H9 (cell line): ENCODE measurements around the gene SLC35A2. TPM values are rescaled to one million over a fixed set of nuclear protein-coding genes. Genes with fewer than 3 reads are reported as not detected.

Experiments
- DNase-seq: peaks from one replicate; pipeline ENCODE4 v3.0.0-alpha.2; 2017
- H2AFZ ChIP-seq: one replicate; pipeline ENCODE4 v1.6.1; 2013; ENCODE audit warnings: mild to moderate bottlenecking, low read length, control low read depth, moderate library complexity
- H2AK5ac ChIP-seq: 2 replicates; pipeline ENCODE4 v1.6.1; 2013; ENCODE audit warnings: low read length, control low read depth, mixed read lengths; ENCODE audit not compliant: insufficient read length
- H2BK120ac ChIP-seq: one replicate; pipeline ENCODE4 v1.6.1; 2013; ENCODE audit warnings: low read depth, mild to moderate bottlenecking, low read length, control low read depth, inconsistent platforms; ENCODE audit not compliant: poor library complexity, severe bottlenecking
- H2BK12ac ChIP-seq: 2 replicates; pipeline ENCODE4 v1.6.1; 2013; ENCODE audit warnings: low read length, control low read depth, mixed read lengths, low read depth; ENCODE audit not compliant: insufficient read length
- H2BK15ac ChIP-seq: 2 replicates; pipeline ENCODE4 v1.6.1; 2013; ENCODE audit warnings: low read depth, low read length, control low read depth
- H2BK20ac ChIP-seq: one replicate; pipeline ENCODE4 v1.6.1; 2013; ENCODE audit warnings: low read depth, mild to moderate bottlenecking, low read length, control low read depth, inconsistent platforms; ENCODE audit not compliant: poor library complexity, severe bottlenecking
- H2BK5ac ChIP-seq: 2 replicates; pipeline ENCODE4 v1.6.1; 2013; ENCODE audit warnings: low read length, control low read depth, mixed read lengths; ENCODE audit not compliant: insufficient read length
- H3K14ac ChIP-seq: 2 replicates; pipeline ENCODE4 v1.6.1; 2013; ENCODE audit warnings: low read length, control low read depth; ENCODE audit not compliant: insufficient read depth
- H3K18ac ChIP-seq: 2 replicates; pipeline ENCODE4 v1.6.1; 2013; ENCODE audit warnings: low read depth, mild to moderate bottlenecking, mixed read lengths, low read length, control low read depth; ENCODE audit not compliant: insufficient read length
- H3K23ac ChIP-seq: 2 replicates; pipeline ENCODE4 v1.6.1; 2013; ENCODE audit warnings: low read length, control low read depth, mixed read lengths, low read depth; ENCODE audit not compliant: insufficient read length
- H3K23me2 ChIP-seq: 2 replicates; pipeline ENCODE4 v1.6.1; 2013; ENCODE audit warnings: low read depth, mild to moderate bottlenecking, mixed read lengths, low read length, control low read depth; ENCODE audit not compliant: insufficient read length, poor library complexity, severe bottlenecking
- H3K27ac ChIP-seq: 2 replicates; pipeline ENCODE4 v1.5.1; 2013; ENCODE audit warnings: low read length, control low read depth, mixed read lengths, low read depth; ENCODE audit not compliant: insufficient read length
- H3K27me3 ChIP-seq: 2 replicates; pipeline ENCODE4 v1.6.1; 2013; ENCODE audit warnings: low read length, control low read depth, inconsistent platforms; ENCODE audit not compliant: insufficient read depth
- H3K4ac ChIP-seq: 2 replicates; pipeline ENCODE4 v1.6.1; 2013; ENCODE audit warnings: low read depth, mild to moderate bottlenecking, control low read depth, inconsistent platforms, low read length, moderate library complexity
- H3K4me1 ChIP-seq: 2 replicates; pipeline ENCODE4 v1.6.1; 2013; ENCODE audit warnings: low read length, control low read depth, inconsistent platforms; ENCODE audit not compliant: insufficient read depth
- H3K4me2 ChIP-seq: 2 replicates; pipeline ENCODE4 v1.6.1; 2013; ENCODE audit warnings: low read length, control low read depth, mixed read lengths; ENCODE audit not compliant: insufficient read length, insufficient read depth
- H3K56ac ChIP-seq: 2 replicates; pipeline ENCODE4 v1.6.1; 2013; ENCODE audit warnings: low read depth, mild to moderate bottlenecking, mixed read lengths, low read length, control low read depth; ENCODE audit not compliant: insufficient read length
- H3K79me1 ChIP-seq: 2 replicates; pipeline ENCODE4 v1.6.1; 2013; ENCODE audit warnings: low read depth, mild to moderate bottlenecking, moderate library complexity, low read length, control low read depth, inconsistent platforms; ENCODE audit not compliant: insufficient read depth, poor library complexity, severe bottlenecking
- H3K79me2 ChIP-seq: 2 replicates; pipeline ENCODE4 v1.6.1; 2013; ENCODE audit warnings: low read length, control low read depth, inconsistent platforms; ENCODE audit not compliant: insufficient read depth
- H3K9ac ChIP-seq: 2 replicates; pipeline ENCODE4 v1.6.1; 2013; ENCODE audit warnings: low read length, control low read depth, mixed read lengths; ENCODE audit not compliant: insufficient read length; ENCODE audit errors: extremely low read depth
- H3K9me3 ChIP-seq: one replicate; pipeline ENCODE4 v1.6.1; 2013; ENCODE audit warnings: low read depth, low read length, inconsistent platforms; ENCODE audit not compliant: control insufficient read depth
- H3T11ph ChIP-seq: one replicate; pipeline ENCODE4 v1.6.1; 2013; ENCODE audit warnings: mild to moderate bottlenecking, low read length, control low read depth, inconsistent platforms
- H4K20me1 ChIP-seq: one replicate; pipeline ENCODE4 v1.6.1; 2013; ENCODE audit not compliant: control insufficient read depth, insufficient read length, insufficient read depth
- H4K5ac ChIP-seq: 2 replicates; pipeline ENCODE4 v1.6.1; 2013; ENCODE audit warnings: low read depth, mild to moderate bottlenecking, mixed read lengths, low read length, control low read depth; ENCODE audit not compliant: insufficient read length
- H4K8ac ChIP-seq: replicated peaks from 2 replicates; pipeline ENCODE4 v1.6.1; 2013; ENCODE audit warnings: low read length, control low read depth, mixed read lengths, low read depth; ENCODE audit not compliant: insufficient read length
- H4K91ac ChIP-seq: 2 replicates; pipeline ENCODE4 v1.6.1; 2013; ENCODE audit warnings: low read depth, mild to moderate bottlenecking, moderate library complexity, mixed read lengths, low read length, control low read depth; ENCODE audit not compliant: insufficient read length
- H3K27ac Mint-ChIP-seq, 3 experiments: 2 replicates in 2 of 3; 3 replicates in 1 of 3; pipeline ENCODE4 v1.8.0; 2020 to 2021; ENCODE audit warnings: mixed read lengths in 3 of 3, mild to moderate bottlenecking in 1 of 3, moderate library complexity in 1 of 3
- H3K27me3 Mint-ChIP-seq: 2 replicates; pipeline ENCODE4 v1.8.0; 2021; ENCODE audit warnings: low read depth, mild to moderate bottlenecking, moderate library complexity, mixed read lengths
- H3K36me3 Mint-ChIP-seq, 3 experiments: 2 replicates in 2 of 3; 3 replicates in 1 of 3; pipeline ENCODE4 v1.8.0; 2020 to 2021; ENCODE audit warnings: low read depth in 3 of 3, mixed read lengths in 3 of 3; ENCODE audit not compliant: insufficient read depth in 1 of 3
- H3K4me1 Mint-ChIP-seq, 2 experiments: 2 replicates each; pipeline ENCODE4 v1.8.0; 2020; ENCODE audit warnings: mixed read lengths in 2 of 2
- H3K4me3 Mint-ChIP-seq, 2 experiments: 2 replicates in 1 of 2; 3 replicates in 1 of 2; pipeline ENCODE4 v1.8.0; 2020 to 2021; ENCODE audit warnings: mild to moderate bottlenecking in 2 of 2, mixed read lengths in 2 of 2, moderate library complexity in 1 of 2
- H3K9me3 Mint-ChIP-seq, 2 experiments: 2 replicates in 1 of 2; 3 replicates in 1 of 2; pipeline ENCODE4 v1.8.0; 2020; ENCODE audit warnings: mild to moderate bottlenecking in 2 of 2, mixed read lengths in 2 of 2, moderate library complexity in 1 of 2
- WGBS: extraction: QIAGEN DNeasy Blood & Tissue Kit; methylation state at CpG from one replicate; pipeline ENCODE4 v1.1.7; 2013; ENCODE audit warnings: missing lambda C conversion rate, low lambda C conversion rate, mixed read lengths; ENCODE audit not compliant: insufficient read length; ENCODE audit errors: extremely low coverage; 5-methylcytosine and 5-hydroxymethylcytosine counted together
- total RNA-seq: library from RNA; stranded (reverse); gene quantifications from 2 replicates; pipeline ENCODE4 v1.2.1, GENCODE V29; 2021
- TF ChIP-seq, protein P1 (sequence below): fragments of 200-600 bp; sonication (generic); conservative IDR thresholded peaks from 3 replicates; pipeline ENCODE4 v1.8.0; 2021; ENCODE audit warnings: antibody characterized with exemption, mild to moderate bottlenecking

Gene SLC35A2
- total RNA-seq, 1 experiment from 2014 or later = 32.9 TPM

DNA sequence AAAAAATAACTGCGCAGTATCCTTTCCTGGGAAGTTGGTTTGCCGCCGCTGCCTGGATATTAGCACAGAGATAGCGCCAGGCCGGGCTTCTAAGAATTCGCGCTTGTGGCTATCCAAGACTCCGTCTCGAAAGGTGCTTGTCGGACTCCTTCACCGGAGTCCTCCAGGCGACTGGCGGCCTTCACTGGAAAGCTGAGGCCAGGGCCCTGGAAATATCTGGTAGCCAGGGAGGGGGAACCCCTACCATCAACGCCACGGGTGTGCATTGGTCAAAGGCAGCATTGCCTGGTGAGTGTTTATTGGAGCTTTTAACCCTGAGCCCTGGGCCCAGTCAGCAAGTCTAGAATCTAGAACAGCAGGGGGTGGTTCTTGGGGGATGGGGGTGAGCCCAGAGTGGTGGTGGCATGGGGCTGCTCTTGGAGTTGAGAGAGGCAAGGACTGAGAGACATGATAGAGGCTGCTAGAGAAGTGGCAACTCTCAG is 8.0 kb upstream of the SLC35A2 start:
- Histone ChIP-seq H2BK15ac (no peak overlapping the region), H3K56ac (no peak overlapping the region), H2AFZ (no peak overlapping the region), H2BK20ac (no peak overlapping the region), H3K14ac (peak overlapping the region; percentile 58; the same call in 1 of the 2 replicates), H3K23ac (no peak overlapping the region), H3K4me2 (peak overlapping the region; percentile 63), H3K79me1 (peaks cover 4% of the 10 kb centered on the region), H3K27me3 (no peaks in the 10 kb centered on the region), H4K8ac (no peak overlapping the region), H3K18ac (peak overlapping the region; percentile 76), H3K9me3 (no peaks in the 10 kb centered on the region), H2AK5ac (no peak overlapping the region), H3K79me2 (peaks cover 30% of the 10 kb centered on the region), H3K27ac (peak overlapping the region; percentile 29), H4K20me1 (peaks cover 2% of the 10 kb centered on the region), H2BK120ac (no peak overlapping the region), H3K4ac (no peak overlapping the region; the same call in 1 of the 2 replicates), H3K4me1 (peaks cover 11% of the 10 kb centered on the region; the same call in 1 of the 2 replicates), H3K23me2 (no peaks in the 10 kb centered on the region), H2BK5ac (peak overlapping the region; percentile 47), H2BK12ac (peak overlapping the region; percentile 13), H4K5ac (peak overlapping the region; percentile 76), H4K91ac (peak overlapping the region; percentile 86), H3K9ac (peak overlapping the region; percentile 88), H3T11ph (no peak overlapping the region)
- Mint-ChIP-seq H3K27ac (peak overlapping the region; percentile 93 to 97 (median 97)), H3K36me3 (peaks cover 54 to 67% (median 57%) of the 10 kb centered on the region in 3 experiments), H3K4me3 (peak overlapping the region; percentile 95 to 99), H3K27me3 (peaks cover 4% of the 10 kb centered on the region), H3K4me1 (peaks cover 24 to 42% of the 10 kb centered on the region in 2 experiments), H3K9me3 (peaks cover 68 to 79% of the 10 kb centered on the region in 2 experiments)
- TF ChIP-seq, protein P1, sequence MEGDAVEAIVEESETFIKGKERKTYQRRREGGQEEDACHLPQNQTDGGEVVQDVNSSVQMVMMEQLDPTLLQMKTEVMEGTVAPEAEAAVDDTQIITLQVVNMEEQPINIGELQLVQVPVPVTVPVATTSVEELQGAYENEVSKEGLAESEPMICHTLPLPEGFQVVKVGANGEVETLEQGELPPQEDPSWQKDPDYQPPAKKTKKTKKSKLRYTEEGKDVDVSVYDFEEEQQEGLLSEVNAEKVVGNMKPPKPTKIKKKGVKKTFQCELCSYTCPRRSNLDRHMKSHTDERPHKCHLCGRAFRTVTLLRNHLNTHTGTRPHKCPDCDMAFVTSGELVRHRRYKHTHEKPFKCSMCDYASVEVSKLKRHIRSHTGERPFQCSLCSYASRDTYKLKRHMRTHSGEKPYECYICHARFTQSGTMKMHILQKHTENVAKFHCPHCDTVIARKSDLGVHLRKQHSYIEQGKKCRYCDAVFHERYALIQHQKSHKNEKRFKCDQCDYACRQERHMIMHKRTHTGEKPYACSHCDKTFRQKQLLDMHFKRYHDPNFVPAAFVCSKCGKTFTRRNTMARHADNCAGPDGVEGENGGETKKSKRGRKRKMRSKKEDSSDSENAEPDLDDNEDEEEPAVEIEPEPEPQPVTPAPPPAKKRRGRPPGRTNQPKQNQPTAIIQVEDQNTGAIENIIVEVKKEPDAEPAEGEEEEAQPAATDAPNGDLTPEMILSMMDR = no peak
- WGBS = no CpG with 5 or more reads among the region's 15 CpGs
- DNase-seq = no peak
